ENCODE data around the gene SIGLEC8. TPM values are rescaled to one million over a fixed set of nuclear protein-coding genes. Genes with fewer than 3 reads are reported as not detected.
"Not testable (repeated sequence)": the region's sequence is repeated elsewhere in the genome, so short reads cannot be mapped to it uniquely, and the experiment has no call there.

Gene SIGLEC8
- total RNA-seq, 6 experiments from 2014 or later, result 0.31 to 1.4 (median 0.71) TPM

- intact Hi-C loops (cut with DNase I), result no loop called here
- no peaks in the 10 kb centered on the region for H3K36me3 ChIP-seq
- no peak overlapping the region for H3K27ac ChIP-seq
- no peaks in the 10 kb centered on the region for H3K9me3 ChIP-seq
- TF ChIP-seq POLR2A (IDR thresholded peaks at IDR 0.05) (no peak), CTCF (IDR thresholded peaks at IDR 0.05) (no peak)
- no peaks in the 10 kb centered on the region for H3K27me3 ChIP-seq
- H3K4me1 ChIP-seq, result no peaks in the 10 kb centered on the region
- WGBS (ENCODE audit: insufficient coverage, low coverage, low lambda C conversion rate, missing lambda C conversion rate), result 43% methylated on average over 8 of the region's 11 CpGs
- ATAC-seq (peak; percentile 14 to 42 (median 28)), DNase-seq (no peak)
- no peak overlapping the region for H3K4me3 ChIP-seq
Observed at GRCh38 chr19:51456541-51457290, 1.5 kb downstream of the SIGLEC8 start.

DNA sequence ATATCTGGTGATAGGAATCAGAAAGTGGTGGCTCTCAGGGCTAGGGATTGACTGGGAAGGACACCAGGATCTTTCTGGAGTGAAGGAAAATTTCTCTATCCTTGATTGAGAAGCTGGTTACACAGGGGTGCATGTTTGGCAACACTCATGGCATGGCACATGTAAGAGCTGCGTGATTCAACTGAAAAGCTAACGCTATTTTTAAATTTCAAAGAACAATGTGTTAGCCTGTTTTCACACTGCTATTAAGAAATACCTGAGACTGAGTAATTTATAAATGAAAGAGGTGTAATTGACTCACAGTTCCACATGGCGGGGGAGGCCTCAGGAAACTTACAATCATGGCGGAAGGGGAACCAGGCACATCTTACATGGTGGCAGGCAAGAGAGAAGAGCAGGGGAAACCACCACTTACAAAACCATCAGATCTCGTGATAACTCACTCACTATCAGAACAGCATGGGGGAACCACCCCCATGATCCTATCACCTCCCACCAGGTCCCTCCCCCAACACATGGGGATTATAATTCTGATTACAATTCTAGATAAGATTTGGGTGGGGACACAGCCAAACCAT lies 7.4 kb downstream of the SIGLEC8 start:
- TF ChIP-seq CTCF (IDR thresholded peaks at IDR 0.05) (no peak), POLR2A (IDR thresholded peaks at IDR 0.05) (no peak)
- intact Hi-C loops (cut with DNase I), result no loop called here

DNA sequence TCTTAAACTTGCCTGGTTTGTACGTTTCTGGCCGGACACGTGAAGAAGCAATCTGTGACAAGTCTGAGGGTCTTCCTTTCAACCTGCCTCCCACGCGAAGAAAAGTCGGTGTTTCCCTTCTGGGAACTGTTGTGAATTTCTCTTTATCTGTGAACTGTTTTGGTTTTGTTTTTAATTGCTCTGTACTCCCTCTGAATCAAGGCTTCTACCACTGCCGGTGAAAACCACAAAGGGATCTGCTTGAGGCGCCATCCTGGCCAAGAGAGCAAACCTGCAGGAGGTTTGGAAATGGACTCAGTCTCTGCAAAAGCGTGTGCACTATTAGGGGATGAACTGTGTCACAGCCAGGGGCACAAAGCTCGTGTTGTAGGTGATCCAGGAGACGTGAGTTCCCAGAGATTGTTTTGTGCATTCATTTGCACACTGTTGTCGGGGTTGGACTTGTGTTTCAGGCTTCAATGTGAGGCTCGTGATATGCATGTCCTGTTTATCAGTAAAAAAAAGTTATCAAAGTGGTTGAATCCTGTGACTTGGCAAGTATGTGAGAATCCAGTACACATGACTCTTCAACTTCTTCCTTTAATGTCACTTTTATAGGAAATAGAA lies 9.7 kb downstream of the SIGLEC8 start:
- H3K4me3 ChIP-seq, result no peak overlapping the region
- peak overlapping the region in 1 of 3 donors; percentile 3 for H3K27ac ChIP-seq
- DNase-seq (no peak), ATAC-seq (peak in 3 of 4 donors; percentile 55 to 72 (median 61))
- intact Hi-C loops (cut with DNase I), result no loop called here
- H3K9me3 ChIP-seq, result no peaks in the 10 kb centered on the region
- 29% methylated on average over 11 of the region's 13 CpGs for WGBS (ENCODE audit: insufficient coverage, low coverage, low lambda C conversion rate, missing lambda C conversion rate)
- no peaks in the 10 kb centered on the region for H3K27me3 ChIP-seq
- H3K36me3 ChIP-seq, result no peaks in the 10 kb centered on the region
- H3K4me1 ChIP-seq, result no peaks in the 10 kb centered on the region
- TF ChIP-seq POLR2A (IDR thresholded peaks at IDR 0.05) (no peak), CTCF (IDR thresholded peaks at IDR 0.05) (no peak)

More for the DNA sequence above, 7.4 kb downstream of the SIGLEC8 start:
- ATAC-seq, result no peak
- 65% methylated on average over 5 of the region's 5 CpGs for WGBS (ENCODE audit: insufficient coverage, low coverage, low lambda C conversion rate, missing lambda C conversion rate)
- Histone ChIP-seq H3K4me1 (no peaks in the 10 kb centered on the region), H3K9me3 (no peaks in the 10 kb centered on the region), H3K27ac (no peak overlapping the region), H3K36me3 (no peaks in the 10 kb centered on the region), H3K27me3 (no peaks in the 10 kb centered on the region), H3K4me3 (no peak overlapping the region)
- no peak for DNase-seq

- H3K27me3 ChIP-seq, result no peaks in the 10 kb centered on the region
- no peak for DNase-seq
- WGBS (ENCODE audit: insufficient coverage, low coverage, low lambda C conversion rate, missing lambda C conversion rate), result 28% methylated on average over 3 of the region's 7 CpGs
- no peak overlapping the region for H3K4me3 ChIP-seq
- TF ChIP-seq POLR2A (IDR thresholded peaks at IDR 0.05) (no peak), CTCF (IDR thresholded peaks at IDR 0.05) (no peak)
- H3K36me3 ChIP-seq, result no peaks in the 10 kb centered on the region
- peak overlapping the region in 1 of 3 donors; percentile 3 for H3K27ac ChIP-seq
- H3K4me1 ChIP-seq, result no peaks in the 10 kb centered on the region
- intact Hi-C loops (cut with DNase I), result no loop called here
- H3K9me3 ChIP-seq, result no peaks in the 10 kb centered on the region
- ATAC-seq, result no peak
Observed at GRCh38 chr19:51448011-51448410, 10.2 kb downstream of the SIGLEC8 start.

DNA sequence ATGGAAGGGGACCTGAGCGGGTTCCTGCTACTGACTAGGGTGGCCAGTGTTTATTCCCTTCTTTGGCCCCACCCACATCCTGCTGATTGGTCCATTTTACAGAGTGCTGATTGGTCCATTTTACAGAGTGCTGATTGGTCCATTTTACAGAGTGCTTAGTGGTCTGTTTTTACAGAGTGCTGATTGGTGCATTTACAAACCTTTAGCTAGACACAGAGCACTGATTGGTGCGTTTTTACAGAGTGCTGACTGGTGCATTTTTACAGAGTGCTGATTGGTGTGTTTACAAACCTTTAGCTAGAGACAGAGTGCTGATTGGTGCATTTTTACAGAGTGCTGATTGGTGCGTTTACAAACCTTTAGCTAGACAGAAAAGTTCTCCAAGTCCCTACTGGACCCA lies 10.7 kb downstream of the SIGLEC8 start:
- WGBS (ENCODE audit: insufficient coverage, low coverage, low lambda C conversion rate, missing lambda C conversion rate), result 62% methylated on average over 3 of the region's 3 CpGs
- H3K27me3 ChIP-seq; H3K27ac ChIP-seq; ATAC-seq; intact Hi-C loops (cut with DNase I); DNase-seq; H3K9me3 ChIP-seq; H3K4me3 ChIP-seq; H3K4me1 ChIP-seq; H3K36me3 ChIP-seq: not testable (repeated sequence)

Data from right lobe of liver (tissue), 6 donors.